Ishikawa (cell line): ENCODE data around the gene SLC47A1.

ENCODE experiments used
- CEBPB ChIP-seq: IDR thresholded peaks from 2 replicates; pipeline ENCODE4 v1.6.1; 2012
- EGR1 ChIP-seq: IDR thresholded peaks from 2 replicates; pipeline ENCODE4 v1.6.1; 2012
- EP300 ChIP-seq: IDR thresholded peaks from 2 replicates; pipeline ENCODE4 v1.6.1; 2012; ENCODE audit warnings: borderline replicate concordance
- FOXM1 ChIP-seq: IDR thresholded peaks from 2 replicates; pipeline ENCODE4 v1.6.1; 2012; ENCODE audit warnings: low read depth, borderline replicate concordance
- NFIC ChIP-seq: IDR thresholded peaks from 2 replicates; pipeline ENCODE4 v1.6.1; 2012
- RAD21 ChIP-seq: IDR thresholded peaks from 2 replicates; pipeline ENCODE4 v1.6.1; 2012; ENCODE audit warnings: low read depth
- TAF1 ChIP-seq: IDR thresholded peaks from 2 replicates; pipeline ENCODE4 v1.6.1; 2012; ENCODE audit warnings: low read depth, mild to moderate bottlenecking
- TCF12 ChIP-seq: IDR thresholded peaks from 2 replicates; pipeline ENCODE4 v1.6.1; 2012; ENCODE audit warnings: low read depth
- TEAD4 ChIP-seq: IDR thresholded peaks from 2 replicates; pipeline ENCODE4 v1.6.1; 2012
- YY1 ChIP-seq: IDR thresholded peaks from 2 replicates; pipeline ENCODE4 v1.6.1; 2012; ENCODE audit warnings: low read depth
- ZBTB7A ChIP-seq: IDR thresholded peaks from 2 replicates; pipeline ENCODE4 v1.6.1; 2012; ENCODE audit warnings: low read depth
- TF ChIP-seq, protein P1 (sequence below): IDR thresholded peaks from 2 replicates; pipeline ENCODE4 v1.6.1; 2012; ENCODE audit warnings: low read depth, mild to moderate bottlenecking
- TF ChIP-seq, protein P2 (sequence below): IDR thresholded peaks from 2 replicates; pipeline ENCODE4 v1.6.1; 2012
- TF ChIP-seq, protein P3 (sequence below): IDR thresholded peaks from 2 replicates; pipeline ENCODE4 v1.6.1; 2012

DNA sequence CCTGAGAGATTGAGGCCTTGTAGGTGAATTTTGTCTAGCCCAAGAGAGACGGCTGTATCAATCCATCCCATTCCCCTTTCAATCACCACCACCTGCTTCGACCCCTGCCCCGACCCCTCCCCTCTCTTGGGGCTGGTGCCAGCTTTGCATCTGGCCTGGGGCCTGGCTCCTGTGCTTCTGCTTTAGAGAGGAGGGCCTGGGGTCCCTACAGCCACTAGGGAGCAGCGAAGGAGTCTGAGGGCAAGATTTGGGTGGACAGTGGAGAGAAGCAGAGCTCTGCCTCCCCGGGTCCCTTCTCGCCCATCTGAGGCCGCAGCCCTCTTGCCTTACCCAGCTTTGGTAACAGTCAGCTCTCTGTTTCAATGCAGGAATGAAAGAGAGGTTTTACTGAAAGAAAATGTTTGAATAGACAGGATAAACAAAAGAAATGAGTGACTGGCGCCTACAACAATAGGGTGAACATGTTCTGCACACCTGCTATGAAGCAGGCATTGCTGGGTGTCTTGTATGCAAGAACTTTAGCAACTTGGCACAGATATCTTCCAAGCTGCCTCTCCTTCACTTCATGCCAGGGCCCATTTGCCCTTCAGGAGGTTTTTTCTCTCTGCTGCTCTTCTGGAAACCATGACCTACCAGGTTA, 57.4 kb downstream of the SLC47A1 start:
- no peak for TF ChIP-seq EP300
- no peak for TF ChIP-seq FOXM1
- no peak for TF ChIP-seq YY1
- TF ChIP-seq CEBPB = no peak
- no peak for TF ChIP-seq EGR1
- no peak for TF ChIP-seq NFIC
- no peak for TF ChIP-seq TEAD4
- TF ChIP-seq, protein P1, sequence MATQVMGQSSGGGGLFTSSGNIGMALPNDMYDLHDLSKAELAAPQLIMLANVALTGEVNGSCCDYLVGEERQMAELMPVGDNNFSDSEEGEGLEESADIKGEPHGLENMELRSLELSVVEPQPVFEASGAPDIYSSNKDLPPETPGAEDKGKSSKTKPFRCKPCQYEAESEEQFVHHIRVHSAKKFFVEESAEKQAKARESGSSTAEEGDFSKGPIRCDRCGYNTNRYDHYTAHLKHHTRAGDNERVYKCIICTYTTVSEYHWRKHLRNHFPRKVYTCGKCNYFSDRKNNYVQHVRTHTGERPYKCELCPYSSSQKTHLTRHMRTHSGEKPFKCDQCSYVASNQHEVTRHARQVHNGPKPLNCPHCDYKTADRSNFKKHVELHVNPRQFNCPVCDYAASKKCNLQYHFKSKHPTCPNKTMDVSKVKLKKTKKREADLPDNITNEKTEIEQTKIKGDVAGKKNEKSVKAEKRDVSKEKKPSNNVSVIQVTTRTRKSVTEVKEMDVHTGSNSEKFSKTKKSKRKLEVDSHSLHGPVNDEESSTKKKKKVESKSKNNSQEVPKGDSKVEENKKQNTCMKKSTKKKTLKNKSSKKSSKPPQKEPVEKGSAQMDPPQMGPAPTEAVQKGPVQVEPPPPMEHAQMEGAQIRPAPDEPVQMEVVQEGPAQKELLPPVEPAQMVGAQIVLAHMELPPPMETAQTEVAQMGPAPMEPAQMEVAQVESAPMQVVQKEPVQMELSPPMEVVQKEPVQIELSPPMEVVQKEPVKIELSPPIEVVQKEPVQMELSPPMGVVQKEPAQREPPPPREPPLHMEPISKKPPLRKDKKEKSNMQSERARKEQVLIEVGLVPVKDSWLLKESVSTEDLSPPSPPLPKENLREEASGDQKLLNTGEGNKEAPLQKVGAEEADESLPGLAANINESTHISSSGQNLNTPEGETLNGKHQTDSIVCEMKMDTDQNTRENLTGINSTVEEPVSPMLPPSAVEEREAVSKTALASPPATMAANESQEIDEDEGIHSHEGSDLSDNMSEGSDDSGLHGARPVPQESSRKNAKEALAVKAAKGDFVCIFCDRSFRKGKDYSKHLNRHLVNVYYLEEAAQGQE = no peak
- TF ChIP-seq ZBTB7A = no peak
- TF ChIP-seq TCF12 = no peak
- peak; percentile 6; the same call in 1 of the 2 replicates for TF ChIP-seq RAD21
- no peak for TF ChIP-seq TAF1
- TF ChIP-seq, protein P2, sequence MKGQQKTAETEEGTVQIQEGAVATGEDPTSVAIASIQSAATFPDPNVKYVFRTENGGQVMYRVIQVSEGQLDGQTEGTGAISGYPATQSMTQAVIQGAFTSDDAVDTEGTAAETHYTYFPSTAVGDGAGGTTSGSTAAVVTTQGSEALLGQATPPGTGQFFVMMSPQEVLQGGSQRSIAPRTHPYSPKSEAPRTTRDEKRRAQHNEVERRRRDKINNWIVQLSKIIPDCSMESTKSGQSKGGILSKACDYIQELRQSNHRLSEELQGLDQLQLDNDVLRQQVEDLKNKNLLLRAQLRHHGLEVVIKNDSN = no peak
- TF ChIP-seq, protein P3, sequence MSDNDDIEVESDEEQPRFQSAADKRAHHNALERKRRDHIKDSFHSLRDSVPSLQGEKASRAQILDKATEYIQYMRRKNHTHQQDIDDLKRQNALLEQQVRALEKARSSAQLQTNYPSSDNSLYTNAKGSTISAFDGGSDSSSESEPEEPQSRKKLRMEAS = no peak
